ENCODE measurements around the gene HMOX2. TPM values are rescaled to one million over a fixed set of nuclear protein-coding genes. Genes with fewer than 3 reads are reported as not detected.

The HMOX2 gene
- total and polyA plus RNA-seq, 2 of the 13 experiments (the other 11 are each of a cell fraction or from before 2014, with no cell fraction given), result 60.3 to 70.4 TPM

- TF ChIP-seq ZNF704 (CRISPR knock-in tag; IDR thresholded peaks at IDR 0.05; ENCODE audit: borderline replicate concordance), result peak; percentile 64; the same call in 1 of the 2 replicates
- no peak for TF ChIP-seq ZNF639 (CRISPR knock-in tag; conservative IDR thresholded peaks at IDR 0.05)
- TF ChIP-seq NFKBIZ (CRISPR knock-in tag; IDR thresholded peaks at IDR 0.05), result no peak
- 0 out of 2 replicates have a peak, but pooled peaks have one; percentile 33 for TF ChIP-seq ZBTB7A (CRISPR knock-in tag; IDR thresholded peaks at IDR 0.05)
- peak; percentile 88 for TF ChIP-seq ZFP41 (CRISPR knock-in tag; IDR thresholded peaks at IDR 0.05; ENCODE audit: borderline replicate concordance)
- TF ChIP-seq, protein P1, sequence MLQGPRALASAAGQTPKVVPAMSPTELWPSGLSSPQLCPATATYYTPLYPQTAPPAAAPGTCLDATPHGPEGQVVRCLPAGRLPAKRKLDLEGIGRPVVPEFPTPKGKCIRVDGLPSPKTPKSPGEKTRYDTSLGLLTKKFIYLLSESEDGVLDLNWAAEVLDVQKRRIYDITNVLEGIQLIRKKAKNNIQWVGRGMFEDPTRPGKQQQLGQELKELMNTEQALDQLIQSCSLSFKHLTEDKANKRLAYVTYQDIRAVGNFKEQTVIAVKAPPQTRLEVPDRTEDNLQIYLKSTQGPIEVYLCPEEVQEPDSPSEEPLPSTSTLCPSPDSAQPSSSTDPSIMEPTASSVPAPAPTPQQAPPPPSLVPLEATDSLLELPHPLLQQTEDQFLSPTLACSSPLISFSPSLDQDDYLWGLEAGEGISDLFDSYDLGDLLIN (CRISPR knock-in tag; IDR thresholded peaks at IDR 0.05; ENCODE audit: borderline replicate concordance), result peak; percentile 39; the same call in 1 of the 2 replicates
- TF ChIP-seq MTA1 (CRISPR knock-in tag; IDR thresholded peaks at IDR 0.05; ENCODE audit: borderline replicate concordance), result no peak
- no peak for TF ChIP-seq TSC22D2 (CRISPR knock-in tag; IDR thresholded peaks at IDR 0.05; ENCODE audit: borderline replicate concordance)
- TF ChIP-seq, protein P2, sequence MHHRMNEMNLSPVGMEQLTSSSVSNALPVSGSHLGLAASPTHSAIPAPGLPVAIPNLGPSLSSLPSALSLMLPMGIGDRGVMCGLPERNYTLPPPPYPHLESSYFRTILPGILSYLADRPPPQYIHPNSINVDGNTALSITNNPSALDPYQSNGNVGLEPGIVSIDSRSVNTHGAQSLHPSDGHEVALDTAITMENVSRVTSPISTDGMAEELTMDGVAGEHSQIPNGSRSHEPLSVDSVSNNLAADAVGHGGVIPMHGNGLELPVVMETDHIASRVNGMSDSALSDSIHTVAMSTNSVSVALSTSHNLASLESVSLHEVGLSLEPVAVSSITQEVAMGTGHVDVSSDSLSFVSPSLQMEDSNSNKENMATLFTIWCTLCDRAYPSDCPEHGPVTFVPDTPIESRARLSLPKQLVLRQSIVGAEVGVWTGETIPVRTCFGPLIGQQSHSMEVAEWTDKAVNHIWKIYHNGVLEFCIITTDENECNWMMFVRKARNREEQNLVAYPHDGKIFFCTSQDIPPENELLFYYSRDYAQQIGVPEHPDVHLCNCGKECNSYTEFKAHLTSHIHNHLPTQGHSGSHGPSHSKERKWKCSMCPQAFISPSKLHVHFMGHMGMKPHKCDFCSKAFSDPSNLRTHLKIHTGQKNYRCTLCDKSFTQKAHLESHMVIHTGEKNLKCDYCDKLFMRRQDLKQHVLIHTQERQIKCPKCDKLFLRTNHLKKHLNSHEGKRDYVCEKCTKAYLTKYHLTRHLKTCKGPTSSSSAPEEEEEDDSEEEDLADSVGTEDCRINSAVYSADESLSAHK (CRISPR knock-in tag; IDR thresholded peaks at IDR 0.05; ENCODE audit: borderline replicate concordance), result no peak
- peak; percentile 82; the same call in 1 of the 2 replicates for TF ChIP-seq ZIK1 (CRISPR knock-in tag; IDR thresholded peaks at IDR 0.05; ENCODE audit: borderline replicate concordance, low read depth)
- TF ChIP-seq TEAD3 (CRISPR knock-in tag; optimal IDR thresholded peaks at IDR 0.05; ENCODE audit: borderline replicate concordance), result peak; percentile 86
- TF ChIP-seq ISL2 (CRISPR knock-in tag; IDR thresholded peaks at IDR 0.05), result peak; percentile 28; the same call in 1 of the 2 replicates
- TF ChIP-seq, protein P3, sequence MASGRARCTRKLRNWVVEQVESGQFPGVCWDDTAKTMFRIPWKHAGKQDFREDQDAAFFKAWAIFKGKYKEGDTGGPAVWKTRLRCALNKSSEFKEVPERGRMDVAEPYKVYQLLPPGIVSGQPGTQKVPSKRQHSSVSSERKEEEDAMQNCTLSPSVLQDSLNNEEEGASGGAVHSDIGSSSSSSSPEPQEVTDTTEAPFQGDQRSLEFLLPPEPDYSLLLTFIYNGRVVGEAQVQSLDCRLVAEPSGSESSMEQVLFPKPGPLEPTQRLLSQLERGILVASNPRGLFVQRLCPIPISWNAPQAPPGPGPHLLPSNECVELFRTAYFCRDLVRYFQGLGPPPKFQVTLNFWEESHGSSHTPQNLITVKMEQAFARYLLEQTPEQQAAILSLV (CRISPR knock-in tag; IDR thresholded peaks at IDR 0.05; ENCODE audit: borderline replicate concordance), result peak; percentile 90
- TF ChIP-seq ZNF333 (CRISPR knock-in tag; IDR thresholded peaks at IDR 0.05; ENCODE audit: borderline replicate concordance), result peak; percentile 67; the same call in 1 of the 2 replicates
- TF ChIP-seq KMT2B (CRISPR knock-in tag; IDR thresholded peaks at IDR 0.05), result peak; percentile 70
- TF ChIP-seq CCDC6 (CRISPR knock-in tag; IDR thresholded peaks at IDR 0.05), result peak; percentile 98
- TF ChIP-seq, protein P4, sequence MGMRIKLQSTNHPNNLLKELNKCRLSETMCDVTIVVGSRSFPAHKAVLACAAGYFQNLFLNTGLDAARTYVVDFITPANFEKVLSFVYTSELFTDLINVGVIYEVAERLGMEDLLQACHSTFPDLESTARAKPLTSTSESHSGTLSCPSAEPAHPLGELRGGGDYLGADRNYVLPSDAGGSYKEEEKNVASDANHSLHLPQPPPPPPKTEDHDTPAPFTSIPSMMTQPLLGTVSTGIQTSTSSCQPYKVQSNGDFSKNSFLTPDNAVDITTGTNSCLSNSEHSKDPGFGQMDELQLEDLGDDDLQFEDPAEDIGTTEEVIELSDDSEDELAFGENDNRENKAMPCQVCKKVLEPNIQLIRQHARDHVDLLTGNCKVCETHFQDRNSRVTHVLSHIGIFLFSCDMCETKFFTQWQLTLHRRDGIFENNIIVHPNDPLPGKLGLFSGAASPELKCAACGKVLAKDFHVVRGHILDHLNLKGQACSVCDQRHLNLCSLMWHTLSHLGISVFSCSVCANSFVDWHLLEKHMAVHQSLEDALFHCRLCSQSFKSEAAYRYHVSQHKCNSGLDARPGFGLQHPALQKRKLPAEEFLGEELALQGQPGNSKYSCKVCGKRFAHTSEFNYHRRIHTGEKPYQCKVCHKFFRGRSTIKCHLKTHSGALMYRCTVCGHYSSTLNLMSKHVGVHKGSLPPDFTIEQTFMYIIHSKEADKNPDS (CRISPR knock-in tag; IDR thresholded peaks at IDR 0.05), result 0 out of 2 replicates have a peak, but pooled peaks have one; percentile 71
Observed at GRCh38 chr16:4475880-4476788, at the start of gene HMOX2 (continued).
